Neural crest cell (in vitro differentiated cells): Measurements from ENCODE around the gene FOXB2. TPM values are rescaled to one million over a fixed set of nuclear protein-coding genes. Genes with fewer than 3 reads are reported as not detected.

Source experiments
- DNase-seq: peaks from one replicate; pipeline ENCODE4 v3.0.0; 2021; ENCODE audit warnings: low read depth, mixed read lengths, low spot score
- H3K27ac Mint-ChIP-seq: one replicate; pipeline ENCODE4 v1.8.0; 2021; ENCODE audit warnings: mild to moderate bottlenecking, mixed read lengths; ENCODE audit not compliant: unreplicated experiment
- H3K27me3 Mint-ChIP-seq: 2 replicates; pipeline ENCODE4 v1.8.0; 2021; ENCODE audit warnings: low read depth, mild to moderate bottlenecking, mixed read lengths
- H3K36me3 Mint-ChIP-seq: 2 replicates; pipeline ENCODE4 v1.8.0; 2021; ENCODE audit warnings: low read depth, mild to moderate bottlenecking, mixed read lengths
- H3K4me1 Mint-ChIP-seq: 2 replicates; pipeline ENCODE4 v1.8.0; 2021; ENCODE audit warnings: mixed read lengths
- H3K4me3 Mint-ChIP-seq: one replicate; pipeline ENCODE4 v1.8.0; 2021; ENCODE audit warnings: mild to moderate bottlenecking, mixed read lengths
- H3K9me3 Mint-ChIP-seq: 2 replicates; pipeline ENCODE4 v1.8.0; 2021; ENCODE audit warnings: mixed read lengths
- total RNA-seq: library from RNA; stranded (reverse); gene quantifications from 2 replicates; pipeline ENCODE4 v1.2.1, GENCODE V29; 2021
- TF ChIP-seq, protein P1 (sequence below): fragments of 200-600 bp; sonication (generic); conservative IDR thresholded peaks from 2 replicates; pipeline ENCODE4 v1.5.0; 2021; ENCODE audit warnings: antibody characterized with exemption, mild to moderate bottlenecking

The FOXB2 gene
- total RNA-seq, 1 donor from 2014 or later: not detected

DNA sequence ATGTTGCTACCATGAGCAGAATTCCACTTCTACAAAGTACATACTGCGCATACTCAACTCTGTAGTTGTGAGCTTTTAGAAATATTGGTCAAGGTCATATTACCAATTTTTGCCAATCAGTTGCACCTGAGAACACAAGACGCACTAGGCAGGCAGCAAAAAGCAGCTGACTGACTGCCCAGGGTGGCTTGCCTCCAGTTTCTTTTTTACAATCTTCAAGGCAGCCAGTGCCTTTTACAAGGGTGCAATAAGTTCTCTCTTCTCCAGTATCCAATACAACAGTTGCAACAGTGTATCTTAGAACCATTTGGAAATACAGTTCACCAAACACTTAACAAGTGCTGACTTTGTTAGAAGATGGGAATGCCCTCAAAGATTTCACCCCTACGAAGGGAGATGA, 16.1 kb upstream of the FOXB2 start:
- Mint-ChIP-seq H3K27me3 (peaks cover 24% of the 10 kb centered on the region), H3K9me3 (peaks cover 2% of the 10 kb centered on the region), H3K36me3 (no peaks in the 10 kb centered on the region), H3K4me3 (no peak overlapping the region), H3K4me1 (no peaks in the 10 kb centered on the region), H3K27ac (no peak overlapping the region)
- DNase-seq: no peak
- TF ChIP-seq, protein P1, sequence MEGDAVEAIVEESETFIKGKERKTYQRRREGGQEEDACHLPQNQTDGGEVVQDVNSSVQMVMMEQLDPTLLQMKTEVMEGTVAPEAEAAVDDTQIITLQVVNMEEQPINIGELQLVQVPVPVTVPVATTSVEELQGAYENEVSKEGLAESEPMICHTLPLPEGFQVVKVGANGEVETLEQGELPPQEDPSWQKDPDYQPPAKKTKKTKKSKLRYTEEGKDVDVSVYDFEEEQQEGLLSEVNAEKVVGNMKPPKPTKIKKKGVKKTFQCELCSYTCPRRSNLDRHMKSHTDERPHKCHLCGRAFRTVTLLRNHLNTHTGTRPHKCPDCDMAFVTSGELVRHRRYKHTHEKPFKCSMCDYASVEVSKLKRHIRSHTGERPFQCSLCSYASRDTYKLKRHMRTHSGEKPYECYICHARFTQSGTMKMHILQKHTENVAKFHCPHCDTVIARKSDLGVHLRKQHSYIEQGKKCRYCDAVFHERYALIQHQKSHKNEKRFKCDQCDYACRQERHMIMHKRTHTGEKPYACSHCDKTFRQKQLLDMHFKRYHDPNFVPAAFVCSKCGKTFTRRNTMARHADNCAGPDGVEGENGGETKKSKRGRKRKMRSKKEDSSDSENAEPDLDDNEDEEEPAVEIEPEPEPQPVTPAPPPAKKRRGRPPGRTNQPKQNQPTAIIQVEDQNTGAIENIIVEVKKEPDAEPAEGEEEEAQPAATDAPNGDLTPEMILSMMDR: no peak

- H3K36me3 Mint-ChIP-seq: no peaks in the 10 kb centered on the region
- DNase-seq: no peak
- H3K4me3 Mint-ChIP-seq: no peak overlapping the region
- H3K9me3 Mint-ChIP-seq: peaks cover 2% of the 10 kb centered on the region
- H3K27ac Mint-ChIP-seq: no peak overlapping the region
- TF ChIP-seq, protein P1: no peak
- H3K27me3 Mint-ChIP-seq: peaks cover 42% of the 10 kb centered on the region
- H3K4me1 Mint-ChIP-seq: no peaks in the 10 kb centered on the region
Observed at GRCh38 chr9:77005216-77005615, 14.2 kb upstream of the FOXB2 start.

GRCh38 chr9:77010527-77010926, 8.9 kb upstream of the FOXB2 start:
- H3K27ac Mint-ChIP-seq: no peak overlapping the region
- peaks cover 81% of the 10 kb centered on the region for H3K27me3 Mint-ChIP-seq
- H3K36me3 Mint-ChIP-seq: no peaks in the 10 kb centered on the region
- peaks cover 26% of the 10 kb centered on the region for H3K4me1 Mint-ChIP-seq
- no peak overlapping the region for H3K4me3 Mint-ChIP-seq
- TF ChIP-seq, protein P1: no peak
- DNase-seq: no peak
- H3K9me3 Mint-ChIP-seq: no peaks in the 10 kb centered on the region

- TF ChIP-seq, protein P1: peak; percentile 89
- H3K27ac Mint-ChIP-seq: no peak overlapping the region
- H3K4me3 Mint-ChIP-seq: peak overlapping the region; percentile 15
- H3K9me3 Mint-ChIP-seq: no peaks in the 10 kb centered on the region
- DNase-seq: peak; percentile 87
- peaks cover 97% of the 10 kb centered on the region for H3K27me3 Mint-ChIP-seq
- H3K36me3 Mint-ChIP-seq: no peaks in the 10 kb centered on the region
- H3K4me1 Mint-ChIP-seq: peaks cover 35% of the 10 kb centered on the region
Observed at GRCh38 chr9:77011973-77012821, 7.3 kb upstream of the FOXB2 start.

DNA sequence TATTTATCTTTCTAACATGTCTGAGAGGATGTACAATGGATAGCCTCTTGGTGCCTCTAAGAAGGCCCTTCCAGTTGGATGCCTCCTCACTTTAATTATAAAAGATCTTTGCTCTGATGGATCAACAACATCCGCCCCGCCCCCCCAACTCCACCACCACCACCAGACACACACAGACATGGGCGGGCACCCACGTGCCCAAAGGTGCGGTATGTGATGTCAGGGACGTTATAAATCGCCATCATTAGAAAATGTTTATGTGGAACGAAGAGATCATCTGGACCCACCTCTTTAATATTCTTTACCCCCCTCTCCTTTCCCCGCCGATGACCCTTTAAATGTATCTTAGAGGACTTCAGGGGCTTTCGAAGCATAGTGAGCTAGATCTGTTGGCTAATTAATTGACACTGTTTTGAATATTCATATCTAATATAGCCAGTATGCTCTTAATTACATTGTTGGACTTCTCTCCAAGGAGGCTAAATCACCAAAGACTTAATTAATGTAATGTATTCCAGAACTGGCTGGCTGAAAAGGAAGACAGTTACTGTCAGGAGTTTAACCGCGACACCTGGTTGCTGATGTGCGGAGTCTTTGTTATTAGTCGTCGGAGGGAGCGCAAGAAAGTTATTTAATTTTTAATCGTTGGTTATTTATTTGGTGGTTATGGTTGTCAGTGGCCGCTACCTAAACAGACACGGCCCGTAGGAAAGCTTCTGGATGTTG, 6.1 kb upstream of the FOXB2 start:
- TF ChIP-seq, protein P1: no peak
- no peak overlapping the region for H3K27ac Mint-ChIP-seq
- no peaks in the 10 kb centered on the region for H3K36me3 Mint-ChIP-seq
- H3K4me1 Mint-ChIP-seq: peaks cover 39% of the 10 kb centered on the region
- peaks cover 99% of the 10 kb centered on the region for H3K27me3 Mint-ChIP-seq
- H3K9me3 Mint-ChIP-seq: no peaks in the 10 kb centered on the region
- peak overlapping the region; percentile 51 for H3K4me3 Mint-ChIP-seq
- DNase-seq: no peak
